K562 (cell line): ENCODE measurements around the gene NPNT.

Source experiments
- CC2D1A ChIP-seq: fragments of 450-650 bp; IDR thresholded peaks from 2 replicates; pipeline ENCODE4 v1.6.1; 2017; ENCODE audit warnings: mild to moderate bottlenecking
- ETS2 ChIP-seq: IDR thresholded peaks from 2 replicates; pipeline ENCODE4 v1.6.1; 2016; ENCODE audit warnings: borderline replicate concordance, missing genetic modification characterization, mild to moderate bottlenecking, moderate library complexity, missing compliant biosample characterization; ENCODE audit not compliant: poor library complexity, severe bottlenecking
- TF ChIP-seq, protein P1 (sequence below), 3 experiments: IDR thresholded peaks in 2 of 3; conservative IDR thresholded peaks in 1 of 3; 2 replicates each; pipeline ENCODE4 v1.5.1; 2011 to 2012; ENCODE audit warnings: low read length in 3 of 3, mild to moderate bottlenecking in 3 of 3, control low read depth in 2 of 3, improper control_type of control experiment in 1 of 3, inconsistent platforms in 1 of 3, low read depth in 1 of 3, mixed read lengths in 1 of 3, moderate library complexity in 1 of 3; ENCODE audit not compliant: insufficient read depth in 2 of 3

DNA sequence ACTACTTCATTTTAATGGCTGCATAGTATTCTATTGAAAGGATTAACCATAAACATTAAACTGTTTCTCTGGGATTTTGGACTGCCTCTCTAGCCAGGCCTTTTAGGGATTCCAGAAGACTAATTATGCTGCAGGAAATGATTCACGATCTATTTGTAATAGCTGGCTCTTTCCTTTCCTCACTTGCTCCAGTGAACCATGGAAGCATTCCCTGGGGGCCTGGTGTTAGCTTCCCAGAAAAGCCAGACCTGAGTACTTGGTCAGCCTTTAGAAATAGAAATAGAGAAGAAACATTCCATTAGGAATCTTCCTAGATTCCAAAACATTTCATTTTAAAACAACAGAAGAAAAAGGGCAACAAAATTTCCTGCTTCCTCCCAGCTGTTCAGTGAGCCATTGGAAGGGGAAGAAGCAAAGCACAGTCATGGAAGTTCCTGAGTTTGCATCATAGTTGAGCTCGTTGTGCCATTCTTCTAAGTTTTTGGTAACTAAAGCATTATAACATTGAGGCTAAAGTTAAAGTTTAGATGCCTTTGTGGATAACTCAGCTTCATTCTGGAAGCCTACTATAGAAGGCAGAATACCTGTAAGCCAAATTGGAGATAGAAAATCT is 83.5 kb downstream of the NPNT start:
- TF ChIP-seq, protein P1, sequence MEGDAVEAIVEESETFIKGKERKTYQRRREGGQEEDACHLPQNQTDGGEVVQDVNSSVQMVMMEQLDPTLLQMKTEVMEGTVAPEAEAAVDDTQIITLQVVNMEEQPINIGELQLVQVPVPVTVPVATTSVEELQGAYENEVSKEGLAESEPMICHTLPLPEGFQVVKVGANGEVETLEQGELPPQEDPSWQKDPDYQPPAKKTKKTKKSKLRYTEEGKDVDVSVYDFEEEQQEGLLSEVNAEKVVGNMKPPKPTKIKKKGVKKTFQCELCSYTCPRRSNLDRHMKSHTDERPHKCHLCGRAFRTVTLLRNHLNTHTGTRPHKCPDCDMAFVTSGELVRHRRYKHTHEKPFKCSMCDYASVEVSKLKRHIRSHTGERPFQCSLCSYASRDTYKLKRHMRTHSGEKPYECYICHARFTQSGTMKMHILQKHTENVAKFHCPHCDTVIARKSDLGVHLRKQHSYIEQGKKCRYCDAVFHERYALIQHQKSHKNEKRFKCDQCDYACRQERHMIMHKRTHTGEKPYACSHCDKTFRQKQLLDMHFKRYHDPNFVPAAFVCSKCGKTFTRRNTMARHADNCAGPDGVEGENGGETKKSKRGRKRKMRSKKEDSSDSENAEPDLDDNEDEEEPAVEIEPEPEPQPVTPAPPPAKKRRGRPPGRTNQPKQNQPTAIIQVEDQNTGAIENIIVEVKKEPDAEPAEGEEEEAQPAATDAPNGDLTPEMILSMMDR (IDR thresholded peaks at IDR 0.05 in 2 of 3, conservative IDR thresholded peaks at IDR 0.05 in 1 of 3; ENCODE audit: insufficient read depth in 2 of 3, low read depth in 1 of 3, low read length in 3 of 3) = no peak
- no peak for TF ChIP-seq ETS2
- no peak for TF ChIP-seq CC2D1A
